GM19240 (cell line): ENCODE results near the gene C19orf73.
A peak's percentile ranks its signal among the peaks of the same experiment; 100 is the strongest.

ENCODE experiments used
- DNase-seq: peaks from one replicate; pipeline ENCODE4 v3.0.0; 2011; ENCODE audit warnings: low spot score; ENCODE audit not compliant: insufficient read length

The C19orf73 gene, protein sequence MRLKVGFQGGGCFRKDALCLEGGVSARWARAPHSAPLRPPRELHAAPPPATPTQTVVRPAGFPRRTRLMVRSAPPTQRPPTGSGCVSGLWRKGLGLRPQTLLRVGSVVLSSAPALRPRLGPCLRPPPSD

DNA sequence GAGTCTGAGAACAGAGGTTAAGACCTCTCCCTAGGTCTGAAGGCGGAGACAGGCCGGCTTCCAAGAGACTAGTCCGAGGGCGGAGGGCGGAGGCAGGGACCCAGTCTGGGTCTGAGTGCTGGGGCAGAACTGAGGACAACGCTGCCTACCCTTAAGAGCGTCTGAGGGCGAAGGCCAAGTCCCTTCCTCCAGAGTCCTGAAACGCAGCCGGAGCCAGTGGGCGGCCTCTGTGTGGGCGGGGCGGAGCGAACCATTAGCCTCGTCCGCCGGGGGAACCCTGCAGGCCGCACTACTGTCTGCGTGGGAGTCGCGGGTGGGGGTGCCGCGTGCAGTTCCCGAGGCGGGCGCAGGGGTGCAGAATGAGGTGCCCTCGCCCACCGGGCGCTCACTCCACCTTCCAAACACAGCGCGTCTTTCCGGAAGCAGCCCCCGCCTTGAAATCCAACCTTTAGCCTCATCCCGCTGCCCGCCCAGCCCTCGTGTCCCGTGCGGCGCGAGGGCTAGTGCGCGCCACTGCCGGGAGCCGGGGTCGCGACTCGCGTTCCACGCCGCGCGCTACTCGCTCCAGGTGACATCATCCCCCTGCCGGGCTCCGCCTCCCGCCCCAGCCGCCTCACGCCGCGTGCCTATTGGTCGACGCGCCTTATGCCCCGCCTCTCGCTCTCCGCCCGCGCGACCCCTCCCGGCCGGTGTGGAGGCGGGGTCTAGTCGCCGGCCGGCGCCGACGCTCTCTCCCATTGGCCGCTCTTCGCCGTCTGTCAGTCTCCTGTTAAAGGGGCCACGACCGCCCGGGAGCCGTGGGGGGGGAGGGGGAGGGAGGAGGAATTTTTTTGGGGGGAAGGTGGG lies at the start of gene C19orf73:
C19orf73 (minus strand) TSS at position 579 of the 846 bp plus-strand sequence; CDS start at position 458, 121 bp downstream.
- peak; percentile 83 for DNase-seq

DNA sequence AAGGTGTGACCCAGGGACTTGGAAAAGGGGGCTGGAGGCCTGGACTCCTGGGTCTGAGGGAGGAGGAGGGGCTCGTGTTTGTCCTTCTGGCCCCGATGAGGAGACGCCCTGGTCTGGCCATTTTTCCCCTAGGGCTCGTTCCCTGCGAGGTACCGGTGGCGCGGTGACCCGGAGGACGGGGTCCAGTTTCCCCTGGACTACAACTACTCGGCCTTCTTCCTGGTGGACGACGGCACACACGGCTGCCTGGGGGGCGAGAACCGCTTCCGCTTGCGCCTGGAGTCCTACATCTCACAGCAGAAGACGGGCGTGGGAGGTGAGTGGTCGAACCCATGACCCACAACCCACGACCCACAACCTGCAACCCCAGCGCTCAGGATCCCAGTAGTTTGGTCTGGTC lies 49.5 kb upstream of the C19orf73 start:
- DNase-seq: no peak

DNA sequence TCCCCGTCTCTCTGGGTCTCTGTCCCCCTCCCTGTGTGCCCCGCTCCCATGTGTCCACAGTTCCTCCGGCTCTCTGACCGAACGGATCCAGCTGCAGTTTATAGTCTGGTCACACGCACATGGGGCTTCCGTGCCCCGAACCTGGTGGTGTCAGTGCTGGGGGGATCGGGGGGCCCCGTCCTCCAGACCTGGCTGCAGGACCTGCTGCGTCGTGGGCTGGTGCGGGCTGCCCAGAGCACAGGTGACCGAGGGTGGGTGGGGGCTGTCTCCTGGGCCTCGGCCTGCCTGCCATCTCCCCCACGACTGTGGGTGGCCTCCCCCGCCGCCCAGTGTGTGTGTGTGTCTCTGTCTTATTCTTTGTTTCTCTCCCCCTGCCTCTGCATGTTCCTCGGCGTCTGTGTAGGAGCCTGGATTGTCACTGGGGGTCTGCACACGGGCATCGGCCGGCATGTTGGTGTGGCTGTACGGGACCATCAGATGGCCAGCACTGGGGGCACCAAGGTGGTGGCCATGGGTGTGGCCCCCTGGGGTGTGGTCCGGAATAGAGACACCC lies 49.0 kb upstream of the C19orf73 start:
- no peak for DNase-seq

DNA sequence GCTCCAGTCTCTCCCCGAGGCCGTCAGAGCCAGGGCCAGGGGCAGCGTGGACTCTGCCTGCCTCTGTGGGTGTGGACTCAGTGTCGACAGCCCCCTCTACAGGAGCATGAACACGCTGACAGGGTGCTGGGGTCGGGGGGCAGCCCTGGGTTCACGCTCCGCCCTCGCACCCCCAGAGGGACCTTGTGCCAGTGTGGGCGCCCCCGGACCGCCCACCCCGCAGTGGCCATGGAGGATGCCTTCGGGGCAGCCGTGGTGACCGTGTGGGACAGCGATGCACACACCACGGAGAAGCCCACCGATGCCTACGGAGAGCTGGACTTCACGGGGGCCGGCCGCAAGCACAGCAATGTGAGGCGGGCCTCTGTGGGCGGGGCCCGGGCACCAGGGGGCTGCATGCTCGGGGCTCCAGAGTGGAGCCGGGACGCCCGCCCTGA lies 46.9 kb upstream of the C19orf73 start:
- DNase-seq: no peak

DNA sequence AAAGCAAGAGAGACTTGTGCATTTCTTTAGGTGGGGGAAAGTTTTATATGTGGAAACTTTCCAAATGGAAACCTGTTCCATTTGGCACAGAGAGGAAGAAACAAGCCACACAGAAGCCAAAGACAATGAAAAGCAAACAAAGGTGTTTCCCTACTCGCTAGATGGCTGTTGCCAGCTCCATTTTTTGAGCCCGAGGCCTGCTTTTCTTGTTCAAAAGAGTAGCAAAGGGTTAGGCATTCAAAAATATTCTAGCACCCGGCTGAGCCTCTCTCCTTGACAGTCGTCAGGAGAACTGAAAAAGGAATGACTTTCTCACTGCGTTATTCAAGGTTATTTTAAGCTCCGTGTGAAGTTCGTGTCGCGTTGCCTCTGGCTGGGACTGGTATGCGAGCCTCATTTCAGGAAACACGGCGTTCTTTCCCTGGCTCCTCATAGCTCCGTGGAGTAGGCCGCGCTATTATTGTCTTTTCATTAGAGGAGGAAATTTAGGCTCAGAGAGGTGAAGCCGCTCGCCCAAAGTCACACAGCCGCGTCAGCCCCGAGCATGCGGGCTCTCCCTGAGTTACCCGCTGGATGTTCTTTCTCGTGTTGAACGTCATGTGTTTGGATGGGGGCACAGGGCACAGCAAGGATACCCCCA lies 46.3 kb upstream of the C19orf73 start:
- no peak for DNase-seq

DNA sequence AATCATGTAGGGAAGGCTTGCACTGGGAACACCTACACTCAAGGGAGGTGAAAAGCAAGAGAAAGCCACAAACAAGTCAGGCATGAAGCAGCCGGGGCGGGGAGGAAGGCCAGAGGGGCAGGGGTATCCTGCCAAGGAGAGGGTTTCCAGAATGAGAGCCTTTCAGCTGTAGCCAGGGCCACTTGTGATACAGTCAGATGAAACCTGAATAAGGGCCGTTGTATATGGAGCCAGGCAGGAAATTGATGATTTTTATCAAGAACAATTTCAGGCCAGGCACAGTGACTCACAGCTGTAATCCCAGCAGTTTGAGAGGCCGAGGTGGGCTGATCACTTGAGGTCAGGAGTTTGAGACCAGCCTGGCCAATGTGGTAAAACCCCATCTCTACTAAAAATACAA lies 43.0 kb upstream of the C19orf73 start:
- no peak for DNase-seq

DNA sequence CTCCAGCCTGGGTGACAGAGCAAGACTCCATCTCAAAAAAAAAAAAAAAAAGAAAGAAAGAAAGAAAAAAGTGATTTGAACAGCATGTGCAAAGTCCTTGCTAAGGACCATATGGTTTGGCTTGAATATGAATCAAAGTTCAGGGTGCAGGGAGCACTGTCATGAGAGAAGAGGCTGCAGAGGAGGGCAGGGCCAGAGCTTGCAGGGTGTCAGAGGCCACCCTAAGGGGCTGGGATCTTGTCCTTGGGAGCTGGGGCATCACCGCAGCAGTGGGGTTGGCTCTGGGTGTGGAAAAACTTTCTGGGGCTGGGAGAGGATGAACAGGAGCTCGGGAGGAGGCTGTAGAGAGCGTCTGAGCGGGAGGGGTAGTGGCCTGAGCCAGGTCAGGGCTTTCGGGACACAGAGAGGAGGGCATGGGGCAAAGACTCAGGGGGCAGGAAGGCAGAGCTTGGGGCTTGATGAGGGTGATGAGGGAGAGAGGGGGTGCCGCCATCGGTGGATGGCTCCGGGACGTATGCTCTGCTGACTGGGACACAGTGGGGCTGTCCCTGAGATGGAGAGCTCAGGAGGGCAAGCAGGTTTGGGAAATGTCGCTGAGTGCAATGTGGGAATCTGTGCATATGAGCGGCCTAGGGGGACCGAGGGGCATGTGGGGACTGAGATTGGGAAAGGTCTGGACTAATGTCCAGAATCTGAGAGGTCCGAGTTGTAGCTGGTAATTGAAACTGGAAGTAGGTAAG lies 41.7 kb upstream of the C19orf73 start:
- no peak for DNase-seq

DNA sequence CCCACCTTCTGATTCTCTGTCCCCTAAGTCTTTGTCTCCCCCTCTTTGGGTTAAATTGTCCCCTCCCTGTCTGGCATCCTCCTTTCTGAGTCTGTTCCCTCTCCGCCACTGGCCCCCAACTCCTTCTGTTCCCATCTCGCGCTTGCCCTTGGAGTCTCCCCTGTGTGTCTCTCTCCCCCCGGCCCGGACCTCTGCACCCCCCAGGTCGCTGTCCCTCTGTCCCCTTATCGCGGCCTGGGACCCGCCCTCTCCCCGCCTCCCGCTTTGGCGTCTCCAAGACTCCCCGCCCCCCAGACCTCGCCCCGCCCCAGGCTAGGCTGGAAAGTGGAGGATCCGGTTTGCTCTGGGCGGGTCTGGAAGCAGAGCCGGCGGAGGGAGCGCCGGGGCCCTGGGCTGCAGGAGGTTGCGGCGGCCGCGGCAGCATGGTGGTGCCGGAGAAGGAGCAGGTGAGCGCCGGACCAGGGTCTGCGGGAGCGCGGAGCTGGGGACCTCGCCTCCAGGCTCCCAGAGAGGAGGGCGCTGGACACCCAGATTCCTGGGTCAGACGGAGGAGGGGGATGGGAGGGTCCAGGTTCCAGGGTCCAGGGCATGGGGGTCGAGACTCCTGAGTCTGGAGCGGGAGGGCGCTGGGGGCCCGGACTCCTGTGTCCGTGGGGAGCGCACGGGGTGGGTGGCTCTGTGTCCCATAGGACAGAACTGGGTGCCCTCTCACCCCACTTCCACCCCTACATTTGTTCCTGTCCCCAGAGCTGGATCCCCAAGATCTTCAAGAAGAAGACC lies 38.7 kb upstream of the C19orf73 start, which contains the start of gene TRPM4:
TRPM4 (plus strand) TSS at position 348 of the 780 bp plus-strand sequence; CDS start at position 423, 75 bp downstream.
- DNase-seq: no peak

DNA sequence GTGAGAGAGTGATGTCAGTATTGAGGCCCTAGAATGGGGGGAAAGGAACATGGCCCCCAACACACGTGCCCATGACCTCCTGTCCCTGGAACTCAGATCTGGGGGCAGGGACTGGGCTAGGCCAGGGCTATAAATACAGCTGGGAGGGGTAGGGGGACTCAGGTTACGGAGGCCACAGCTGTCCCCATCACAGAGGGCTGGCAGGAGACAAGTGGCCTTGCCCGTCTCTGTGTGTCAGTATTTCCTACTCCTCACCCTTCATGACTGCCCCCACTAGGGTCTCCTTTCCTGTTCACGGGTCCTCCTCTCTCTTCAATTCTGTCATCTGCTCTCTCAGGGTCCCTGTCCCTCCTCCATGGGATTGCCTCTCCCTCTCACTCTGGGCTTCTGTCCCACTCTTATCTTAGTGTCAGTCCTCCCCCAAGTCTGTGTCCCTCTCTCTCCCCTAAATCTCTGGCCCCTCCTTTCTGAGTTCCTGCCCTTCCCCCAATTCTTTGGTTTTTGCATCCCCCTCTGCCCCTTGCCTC lies 36.9 kb upstream of the C19orf73 start:
- no peak for DNase-seq

DNA sequence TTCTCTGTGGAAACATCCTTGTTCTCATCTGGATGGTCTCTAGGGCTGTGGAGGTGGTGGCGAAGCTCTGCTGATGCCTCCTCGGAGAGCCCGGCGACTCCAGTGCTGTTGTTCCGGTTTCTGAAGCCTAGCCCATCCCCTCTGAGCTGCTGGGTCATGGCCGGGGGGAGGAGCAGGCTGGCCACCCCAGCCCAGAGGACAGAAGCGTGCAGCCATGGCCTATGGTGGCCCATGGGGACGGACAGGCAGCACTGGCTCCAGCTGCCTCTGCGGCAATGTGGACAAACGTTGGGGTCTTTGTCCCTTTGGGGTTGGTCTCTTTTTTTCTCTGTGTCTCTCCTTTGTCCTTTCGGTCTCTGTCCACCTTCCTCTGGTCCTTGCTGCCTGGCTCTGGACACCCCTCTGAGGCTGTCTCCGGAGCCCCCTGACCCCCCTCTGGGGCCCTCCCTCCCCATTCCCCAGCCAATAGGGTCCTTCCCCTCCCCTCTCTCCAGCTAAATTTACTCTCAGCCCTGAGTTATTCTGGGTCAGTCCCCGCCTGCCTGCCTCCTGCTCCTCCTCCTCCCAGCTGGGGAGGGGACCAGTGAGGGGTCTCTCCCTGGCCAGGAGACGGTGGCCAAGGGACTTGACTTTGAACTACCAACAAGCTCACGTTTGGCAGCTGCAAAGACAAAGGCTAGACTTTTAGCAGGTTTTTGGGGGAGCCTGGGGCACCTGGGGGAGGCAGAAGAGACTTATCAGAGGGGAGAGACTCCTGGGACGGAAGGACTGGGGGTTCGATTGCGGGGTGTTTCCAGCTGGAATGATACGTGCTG lies 36.3 kb upstream of the C19orf73 start, which contains the start of gene HRC:
HRC (minus strand) TSS at position 392 of the 815 bp plus-strand sequence; CDS start at position 233, 159 bp downstream.
- no peak for DNase-seq

DNA sequence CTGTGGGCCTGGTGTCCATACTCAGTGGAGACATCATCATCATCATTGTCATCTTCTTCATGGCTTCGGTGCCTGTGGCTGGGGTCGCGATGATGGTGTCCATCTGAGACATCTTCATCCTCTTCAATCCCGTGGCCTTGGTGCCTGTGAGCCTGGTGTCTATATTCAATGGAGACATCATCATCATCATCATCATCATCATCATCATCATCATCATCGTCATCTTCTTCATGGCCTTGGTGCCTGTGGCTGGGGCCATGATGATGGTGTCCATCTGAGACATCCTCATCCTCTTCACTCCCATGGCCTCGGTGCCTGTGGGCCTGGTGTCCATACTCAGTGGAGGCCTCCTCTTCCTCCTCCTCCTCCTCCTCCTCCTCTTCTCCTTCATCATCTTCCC lies 35.3 kb upstream of the C19orf73 start:
- DNase-seq: no peak

DNA sequence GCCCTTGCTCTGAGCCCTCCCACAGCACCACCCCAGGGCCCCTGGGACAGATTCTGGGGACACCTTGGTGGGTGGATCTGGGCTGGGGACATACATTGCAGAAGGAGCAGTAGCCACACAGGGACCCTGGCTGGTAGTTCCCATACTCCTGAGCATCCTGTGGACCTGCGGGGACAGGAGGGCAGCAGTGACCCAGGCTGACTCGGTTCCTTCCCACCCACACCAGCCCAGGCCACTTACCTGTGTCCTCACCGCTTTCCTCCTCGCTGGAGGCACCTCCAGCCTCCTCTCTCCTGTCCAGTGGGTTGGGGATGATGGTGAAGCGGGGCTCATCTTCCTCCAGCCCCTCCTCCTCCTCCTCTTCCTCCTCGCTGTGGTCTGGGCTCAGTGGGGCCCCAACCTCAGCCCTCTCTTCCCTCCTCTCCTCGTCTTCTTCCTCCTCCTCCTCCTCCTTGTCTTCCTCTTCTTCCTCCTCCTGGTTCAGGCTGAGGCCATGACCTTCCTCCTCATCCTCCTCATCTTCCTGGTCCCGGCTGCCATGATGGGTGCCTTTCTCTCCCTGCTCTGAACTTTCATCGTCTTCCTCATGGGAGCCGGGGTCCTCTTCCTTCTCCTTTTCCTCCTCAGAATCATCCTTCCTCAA lies 34.3 kb upstream of the C19orf73 start:
- no peak for DNase-seq

DNA sequence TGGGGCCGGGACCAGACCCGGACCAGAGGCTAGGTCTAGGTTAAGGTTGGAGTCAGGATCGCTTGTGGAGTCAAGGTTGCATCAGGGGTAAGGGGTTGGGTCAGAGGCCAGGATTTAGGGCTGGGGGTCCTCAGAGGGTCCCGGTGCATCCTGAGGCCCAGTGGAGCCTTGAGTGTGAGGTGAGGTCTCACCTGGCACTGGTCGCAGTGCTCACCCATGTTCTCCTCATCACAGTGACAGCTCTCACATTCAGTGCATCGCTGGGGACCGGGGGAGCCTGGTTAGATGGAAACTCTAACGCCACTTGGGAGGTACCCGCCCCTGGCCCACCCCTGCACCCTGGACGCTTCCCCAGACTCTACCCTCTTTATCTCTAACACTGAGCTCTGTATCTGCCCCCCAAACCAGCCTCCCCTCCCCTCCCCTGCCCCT lies 33.2 kb upstream of the C19orf73 start:
- no peak for DNase-seq

DNA sequence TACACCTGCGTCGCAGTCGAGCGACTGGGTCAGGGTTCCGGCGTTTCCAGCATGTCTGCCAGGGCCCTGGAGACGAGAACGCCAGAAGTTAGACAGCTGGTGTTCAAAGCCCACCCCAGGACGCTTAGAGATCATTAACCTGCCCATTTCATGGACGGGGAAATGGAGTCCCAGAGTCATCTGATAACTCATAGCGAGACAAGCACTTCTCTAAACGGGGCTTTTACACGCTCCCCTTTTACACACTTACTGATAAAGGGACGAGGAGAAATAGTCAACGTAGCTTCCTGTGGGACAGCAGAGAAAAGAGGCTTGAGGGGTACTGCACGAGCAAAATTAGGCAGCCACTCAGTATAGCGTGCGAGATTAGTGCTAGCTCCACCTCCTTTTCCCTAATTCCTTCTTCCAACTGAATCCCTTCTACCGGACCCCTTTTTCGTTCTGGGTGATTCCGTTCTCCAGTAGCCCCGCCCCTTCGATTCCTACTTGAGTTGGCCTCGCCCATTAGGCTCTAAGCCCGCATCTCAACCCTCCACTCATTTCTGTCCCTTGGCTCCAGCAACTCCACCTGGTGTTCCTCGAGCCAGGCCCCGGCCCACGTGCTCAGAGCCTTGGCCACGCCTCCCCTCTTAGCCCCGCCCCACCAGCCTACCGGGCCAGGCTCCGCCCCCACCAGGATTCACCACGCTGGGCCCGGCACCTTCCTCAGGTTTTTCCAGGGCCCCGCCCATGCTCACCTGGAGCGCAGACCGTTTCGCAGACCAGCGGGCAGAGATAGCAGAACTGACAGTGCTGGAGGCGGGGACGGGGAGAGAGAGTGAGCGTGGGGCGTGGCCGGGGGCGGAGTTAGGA lies 32.5 kb upstream of the C19orf73 start:
- DNase-seq: no peak

DNA sequence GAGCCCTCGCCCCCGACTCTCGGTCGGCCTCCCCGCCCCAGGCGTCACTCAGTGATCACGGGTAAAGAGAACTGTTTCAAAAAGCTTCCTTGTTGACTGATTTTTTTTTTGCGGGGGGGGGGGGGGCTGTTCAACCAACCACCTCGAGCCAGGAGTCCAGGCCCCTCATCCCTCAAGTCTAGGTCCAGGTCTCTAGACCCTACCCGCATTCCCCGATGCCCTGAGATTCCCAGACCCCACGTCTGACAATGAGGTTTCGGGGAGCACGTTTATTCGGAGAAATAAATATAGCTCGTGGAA lies 32.0 kb upstream of the C19orf73 start:
- no peak for DNase-seq

DNA sequence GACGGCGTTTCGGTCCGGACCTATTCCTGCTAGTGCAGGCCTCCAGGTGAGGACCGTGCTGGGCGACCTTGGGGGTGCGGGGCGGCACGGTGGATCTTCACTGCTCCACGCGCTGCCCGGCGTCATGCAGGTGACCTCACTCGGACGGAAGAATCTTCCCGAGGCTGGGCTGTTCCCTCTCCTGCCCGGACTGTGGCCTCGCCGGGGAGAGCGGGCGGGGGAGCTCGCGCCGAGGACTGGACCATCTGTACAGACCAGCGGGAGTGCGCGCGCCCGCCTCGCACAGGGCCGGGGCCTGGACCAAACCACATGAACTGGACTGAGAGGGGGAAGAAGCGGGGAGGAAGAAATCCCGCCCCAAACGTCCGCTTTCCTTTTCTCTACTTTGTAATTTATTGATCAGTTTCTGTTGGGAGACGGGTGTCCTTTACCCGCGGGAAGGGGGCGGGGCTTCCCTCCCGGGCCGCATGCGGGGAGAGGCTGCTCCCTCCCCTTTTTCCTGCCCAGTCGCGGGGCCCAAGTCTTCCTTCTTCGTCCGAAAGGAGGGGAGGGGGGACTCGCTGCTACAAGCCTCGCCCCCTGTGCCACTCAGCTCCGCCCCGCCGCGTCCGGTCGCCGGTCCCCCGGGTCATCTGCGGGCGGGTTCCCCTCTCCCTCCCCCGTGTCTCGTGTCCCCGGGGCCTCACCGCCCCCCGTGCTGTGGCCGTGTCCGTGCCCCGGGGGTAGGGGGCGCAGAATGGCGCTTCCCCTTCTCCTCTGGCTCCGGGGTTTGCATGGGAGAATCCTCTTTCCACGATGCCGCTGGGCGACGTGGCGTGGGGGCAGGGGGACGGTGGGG lies 31.4 kb upstream of the C19orf73 start:
- peak; percentile 51 for DNase-seq

DNA sequence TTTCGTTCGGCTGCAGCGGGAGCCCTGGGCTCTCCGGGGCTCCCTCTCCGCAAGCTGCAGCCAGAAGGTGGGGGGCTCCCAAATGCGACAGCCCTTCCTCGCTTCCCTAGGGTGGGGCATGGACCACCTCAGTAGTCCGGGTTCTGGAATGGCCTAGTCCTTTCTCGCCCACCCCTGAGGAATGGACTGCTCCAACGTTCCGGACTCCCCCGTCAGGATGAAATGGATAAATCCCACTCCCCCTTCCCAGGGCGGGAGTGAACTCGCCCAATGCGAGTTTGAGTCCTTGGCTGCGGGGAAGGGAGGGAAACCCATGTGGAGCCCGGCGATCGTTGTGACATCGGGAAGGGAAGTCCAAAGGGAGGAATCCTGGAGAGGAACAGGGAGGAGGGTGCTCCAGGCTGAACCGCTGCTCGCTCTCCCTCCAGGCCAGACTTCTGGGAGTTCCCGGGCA lies 30.7 kb upstream of the C19orf73 start:
- DNase-seq: no peak
